ENCODE data around the gene CHRM1.

The CHRM1 gene

GRCh38 chr11:62905927-62906531 is 15.1 kb downstream of the CHRM1 start:
- peak; percentile 96 to 99 for TF ChIP-seq CTCF (IDR thresholded peaks at IDR 0.05)
- Histone ChIP-seq H3K4me1 (peaks cover 0 to 19% (median 15%) of the 10 kb centered on the region in 4 donors), H3K27me3 (no peaks in the 10 kb centered on the region), H3K36me3 (no peaks in the 10 kb centered on the region), H3K27ac (no peak overlapping the region), H3K4me3 (no peak overlapping the region), H3K9me3 (no peaks in the 10 kb centered on the region)
- DNase-seq: peak; percentile 79 to 88
- intact Hi-C loops (cut with DNase I; ENCODE audit: low total_unique reads): loop anchor here (2.0 to 10.0 kb wide), 2 partner anchors 117 to 309 kb away; no protein-coding TSS in a partner anchor

GRCh38 chr11:62905296-62905695 is 15.9 kb downstream of the CHRM1 start:
- Histone ChIP-seq H3K27ac (no peak overlapping the region), H3K9me3 (no peaks in the 10 kb centered on the region), H3K4me1 (peaks cover 0 to 19% (median 15%) of the 10 kb centered on the region in 4 donors), H3K36me3 (no peaks in the 10 kb centered on the region), H3K27me3 (peaks cover 0 to under 1% of the 10 kb centered on the region in 2 donors), H3K4me3 (no peak overlapping the region)
- TF ChIP-seq CTCF (IDR thresholded peaks at IDR 0.05): no peak
- intact Hi-C loops (cut with DNase I; ENCODE audit: low total_unique reads): loop anchor here (10.0 kb wide), 1 partner anchor 310 kb away; no protein-coding TSS in a partner anchor
- DNase-seq: no peak

GRCh38 chr11:62902932-62903331 is 18.2 kb downstream of the CHRM1 start:
- intact Hi-C loops (cut with DNase I; ENCODE audit: low total_unique reads): loop anchor here (10.0 kb wide), 1 partner anchor 312 kb away; no protein-coding TSS in a partner anchor

GRCh38 chr11:62898027-62898426 is 23.1 kb downstream of the CHRM1 start:
- no peaks in the 10 kb centered on the region for H3K9me3 ChIP-seq
- H3K4me3 ChIP-seq: no peak overlapping the region
- no peaks in the 10 kb centered on the region for H3K4me1 ChIP-seq
- no peaks in the 10 kb centered on the region for H3K36me3 ChIP-seq
- no peak overlapping the region for H3K27ac ChIP-seq
- H3K27me3 ChIP-seq: peaks cover 0 to 14% of the 10 kb centered on the region in 2 donors
- no peak for DNase-seq
- intact Hi-C loops (cut with DNase I; ENCODE audit: low total_unique reads): no loop called here
- TF ChIP-seq CTCF (IDR thresholded peaks at IDR 0.05): no peak

More at GRCh38 chr11:62902932-62903331, 18.2 kb downstream of the CHRM1 start:
- no peaks in the 10 kb centered on the region for H3K36me3 ChIP-seq
- TF ChIP-seq CTCF (IDR thresholded peaks at IDR 0.05): no peak
- H3K9me3 ChIP-seq: no peaks in the 10 kb centered on the region
- H3K4me3 ChIP-seq: no peak overlapping the region
- H3K27me3 ChIP-seq: peaks cover 0 to 4% of the 10 kb centered on the region in 2 donors
- no peak for DNase-seq
- H3K4me1 ChIP-seq: no peaks in the 10 kb centered on the region
- H3K27ac ChIP-seq: no peak overlapping the region

GRCh38 chr11:62897311-62897710 is 23.9 kb downstream of the CHRM1 start:
- intact Hi-C loops (cut with DNase I; ENCODE audit: low total_unique reads): no loop called here
- Histone ChIP-seq H3K9me3 (no peaks in the 10 kb centered on the region), H3K4me3 (no peak overlapping the region)

More at GRCh38 chr11:62897311-62897710, 23.9 kb downstream of the CHRM1 start:
- TF ChIP-seq CTCF (IDR thresholded peaks at IDR 0.05): no peak
- DNase-seq: no peak
- Histone ChIP-seq H3K4me1 (no peaks in the 10 kb centered on the region), H3K36me3 (no peaks in the 10 kb centered on the region), H3K27me3 (peaks cover 0 to 14% of the 10 kb centered on the region in 2 donors), H3K27ac (no peak overlapping the region)
